GM18858 (cell line): ENCODE results near the gene WFDC9.
"Not testable (repeated sequence)": the region's sequence is repeated elsewhere in the genome, so short reads cannot be mapped to it uniquely, and the experiment has no call there.

ENCODE experiments used
- ATAC-seq: cut with Tn5 transposase; IDR thresholded peaks from one replicate; pipeline ENCODE4 v1.9.1; 2021; ENCODE audit not compliant: unreplicated experiment

Gene WFDC9

GRCh38 chr20:45631184-45631583, at the start of gene WFDC9:
Gene WFDC9, minus strand, starts transcription at chr20:45631284. Its CDS starts 21,103 bp downstream, at chr20:45610181.
- ATAC-seq: no peak

- no peak for ATAC-seq
Measured at GRCh38 chr20:45679650-45680049, 48.6 kb upstream of the WFDC9 start.

- ATAC-seq: no peak
Measured at GRCh38 chr20:45672765-45673164, 41.7 kb upstream of the WFDC9 start.

- no peak for ATAC-seq
Measured at GRCh38 chr20:45670139-45670538, 39.1 kb upstream of the WFDC9 start, which contains the start of gene WFDC11. Gene WFDC11, minus strand, starts transcription at chr20:45670239. Its CDS starts 19,639 bp downstream, at chr20:45650600.

GRCh38 chr20:45657038-45657437, 26.0 kb upstream of the WFDC9 start:
- ATAC-seq: not testable (repeated sequence)

GRCh38 chr20:45651726-45652125, 20.6 kb upstream of the WFDC9 start:
- not testable (repeated sequence) for ATAC-seq

GRCh38 chr20:45649312-45649863, 18.3 kb upstream of the WFDC9 start:
- no peak for ATAC-seq

GRCh38 chr20:45647441-45648050, 16.5 kb upstream of the WFDC9 start:
- ATAC-seq: no peak

GRCh38 chr20:45646875-45647274, 15.8 kb upstream of the WFDC9 start:
- no peak for ATAC-seq

GRCh38 chr20:45645869-45646268, 14.8 kb upstream of the WFDC9 start:
- not testable (repeated sequence) for ATAC-seq

- not testable (repeated sequence) for ATAC-seq
Measured at GRCh38 chr20:45641076-45641475, 10.0 kb upstream of the WFDC9 start.

- no peak for ATAC-seq
Measured at GRCh38 chr20:45639687-45640086, 8.6 kb upstream of the WFDC9 start.

GRCh38 chr20:45636513-45636912, 5.4 kb upstream of the WFDC9 start:
- ATAC-seq: no peak

- ATAC-seq: no peak
Measured at GRCh38 chr20:45630371-45630770, 713 bp downstream of the WFDC9 start.

GRCh38 chr20:45629496-45630100, 1.5 kb downstream of the WFDC9 start, which contains the start of gene WFDC10A:
Gene WFDC10A, plus strand, starts transcription at chr20:45629739. Its CDS starts 75 bp downstream, at chr20:45629814.
- ATAC-seq: no peak

GRCh38 chr20:45626540-45626939, 4.5 kb downstream of the WFDC9 start:
- ATAC-seq: no peak

- ATAC-seq: no peak
Measured at GRCh38 chr20:45621593-45621992, 9.5 kb downstream of the WFDC9 start.

- ATAC-seq: no peak
Measured at GRCh38 chr20:45617591-45617990, 13.5 kb downstream of the WFDC9 start.

- ATAC-seq: no peak
Measured at GRCh38 chr20:45612314-45612713, 18.8 kb downstream of the WFDC9 start.

GRCh38 chr20:45611054-45611453, 20.0 kb downstream of the WFDC9 start:
- no peak for ATAC-seq

GRCh38 chr20:45607810-45608209, 23.3 kb downstream of the WFDC9 start:
- no peak for ATAC-seq

GRCh38 chr20:45595235-45595634, 35.8 kb downstream of the WFDC9 start:
- no peak for ATAC-seq
